H9 (cell line): ENCODE results near the gene DPH3. TPM values are rescaled to one million over a fixed set of nuclear protein-coding genes. Genes with fewer than 3 reads are reported as not detected.

Experiments
- DNase-seq: peaks from one replicate; pipeline ENCODE4 v3.0.0-alpha.2; 2017
- H2AFZ ChIP-seq: one replicate; pipeline ENCODE4 v1.6.1; 2013; ENCODE audit warnings: mild to moderate bottlenecking, low read length, control low read depth, moderate library complexity
- H2AK5ac ChIP-seq: 2 replicates; pipeline ENCODE4 v1.6.1; 2013; ENCODE audit warnings: low read length, control low read depth, mixed read lengths; ENCODE audit not compliant: insufficient read length
- H2BK120ac ChIP-seq: one replicate; pipeline ENCODE4 v1.6.1; 2013; ENCODE audit warnings: low read depth, mild to moderate bottlenecking, low read length, control low read depth, inconsistent platforms; ENCODE audit not compliant: poor library complexity, severe bottlenecking
- H2BK12ac ChIP-seq: 2 replicates; pipeline ENCODE4 v1.6.1; 2013; ENCODE audit warnings: low read length, control low read depth, mixed read lengths, low read depth; ENCODE audit not compliant: insufficient read length
- H2BK15ac ChIP-seq: 2 replicates; pipeline ENCODE4 v1.6.1; 2013; ENCODE audit warnings: low read depth, low read length, control low read depth
- H2BK20ac ChIP-seq: one replicate; pipeline ENCODE4 v1.6.1; 2013; ENCODE audit warnings: low read depth, mild to moderate bottlenecking, low read length, control low read depth, inconsistent platforms; ENCODE audit not compliant: poor library complexity, severe bottlenecking
- H2BK5ac ChIP-seq: 2 replicates; pipeline ENCODE4 v1.6.1; 2013; ENCODE audit warnings: low read length, control low read depth, mixed read lengths; ENCODE audit not compliant: insufficient read length
- H3K14ac ChIP-seq: 2 replicates; pipeline ENCODE4 v1.6.1; 2013; ENCODE audit warnings: low read length, control low read depth; ENCODE audit not compliant: insufficient read depth
- H3K18ac ChIP-seq: 2 replicates; pipeline ENCODE4 v1.6.1; 2013; ENCODE audit warnings: low read depth, mild to moderate bottlenecking, mixed read lengths, low read length, control low read depth; ENCODE audit not compliant: insufficient read length
- H3K23ac ChIP-seq: 2 replicates; pipeline ENCODE4 v1.6.1; 2013; ENCODE audit warnings: low read length, control low read depth, mixed read lengths, low read depth; ENCODE audit not compliant: insufficient read length
- H3K23me2 ChIP-seq: 2 replicates; pipeline ENCODE4 v1.6.1; 2013; ENCODE audit warnings: low read depth, mild to moderate bottlenecking, mixed read lengths, low read length, control low read depth; ENCODE audit not compliant: insufficient read length, poor library complexity, severe bottlenecking
- H3K27ac ChIP-seq: 2 replicates; pipeline ENCODE4 v1.5.1; 2013; ENCODE audit warnings: low read length, control low read depth, mixed read lengths, low read depth; ENCODE audit not compliant: insufficient read length
- H3K27me3 ChIP-seq: 2 replicates; pipeline ENCODE4 v1.6.1; 2013; ENCODE audit warnings: low read length, control low read depth, inconsistent platforms; ENCODE audit not compliant: insufficient read depth
- H3K4ac ChIP-seq: 2 replicates; pipeline ENCODE4 v1.6.1; 2013; ENCODE audit warnings: low read depth, mild to moderate bottlenecking, control low read depth, inconsistent platforms, low read length, moderate library complexity
- H3K4me1 ChIP-seq: 2 replicates; pipeline ENCODE4 v1.6.1; 2013; ENCODE audit warnings: low read length, control low read depth, inconsistent platforms; ENCODE audit not compliant: insufficient read depth
- H3K4me2 ChIP-seq: 2 replicates; pipeline ENCODE4 v1.6.1; 2013; ENCODE audit warnings: low read length, control low read depth, mixed read lengths; ENCODE audit not compliant: insufficient read length, insufficient read depth
- H3K56ac ChIP-seq: 2 replicates; pipeline ENCODE4 v1.6.1; 2013; ENCODE audit warnings: low read depth, mild to moderate bottlenecking, mixed read lengths, low read length, control low read depth; ENCODE audit not compliant: insufficient read length
- H3K79me1 ChIP-seq: 2 replicates; pipeline ENCODE4 v1.6.1; 2013; ENCODE audit warnings: low read depth, mild to moderate bottlenecking, moderate library complexity, low read length, control low read depth, inconsistent platforms; ENCODE audit not compliant: insufficient read depth, poor library complexity, severe bottlenecking
- H3K79me2 ChIP-seq: 2 replicates; pipeline ENCODE4 v1.6.1; 2013; ENCODE audit warnings: low read length, control low read depth, inconsistent platforms; ENCODE audit not compliant: insufficient read depth
- H3K9ac ChIP-seq: 2 replicates; pipeline ENCODE4 v1.6.1; 2013; ENCODE audit warnings: low read length, control low read depth, mixed read lengths; ENCODE audit not compliant: insufficient read length; ENCODE audit errors: extremely low read depth
- H3K9me3 ChIP-seq: one replicate; pipeline ENCODE4 v1.6.1; 2013; ENCODE audit warnings: low read depth, low read length, inconsistent platforms; ENCODE audit not compliant: control insufficient read depth
- H3T11ph ChIP-seq: one replicate; pipeline ENCODE4 v1.6.1; 2013; ENCODE audit warnings: mild to moderate bottlenecking, low read length, control low read depth, inconsistent platforms
- H4K20me1 ChIP-seq: one replicate; pipeline ENCODE4 v1.6.1; 2013; ENCODE audit not compliant: control insufficient read depth, insufficient read length, insufficient read depth
- H4K5ac ChIP-seq: 2 replicates; pipeline ENCODE4 v1.6.1; 2013; ENCODE audit warnings: low read depth, mild to moderate bottlenecking, mixed read lengths, low read length, control low read depth; ENCODE audit not compliant: insufficient read length
- H4K8ac ChIP-seq: replicated peaks from 2 replicates; pipeline ENCODE4 v1.6.1; 2013; ENCODE audit warnings: low read length, control low read depth, mixed read lengths, low read depth; ENCODE audit not compliant: insufficient read length
- H4K91ac ChIP-seq: 2 replicates; pipeline ENCODE4 v1.6.1; 2013; ENCODE audit warnings: low read depth, mild to moderate bottlenecking, moderate library complexity, mixed read lengths, low read length, control low read depth; ENCODE audit not compliant: insufficient read length
- H3K27ac Mint-ChIP-seq, 3 experiments: 2 replicates in 2 of 3; 3 replicates in 1 of 3; pipeline ENCODE4 v1.8.0; 2020 to 2021; ENCODE audit warnings: mixed read lengths in 3 of 3, mild to moderate bottlenecking in 1 of 3, moderate library complexity in 1 of 3
- H3K27me3 Mint-ChIP-seq: 2 replicates; pipeline ENCODE4 v1.8.0; 2021; ENCODE audit warnings: low read depth, mild to moderate bottlenecking, moderate library complexity, mixed read lengths
- H3K36me3 Mint-ChIP-seq, 3 experiments: 2 replicates in 2 of 3; 3 replicates in 1 of 3; pipeline ENCODE4 v1.8.0; 2020 to 2021; ENCODE audit warnings: low read depth in 3 of 3, mixed read lengths in 3 of 3; ENCODE audit not compliant: insufficient read depth in 1 of 3
- H3K4me1 Mint-ChIP-seq, 2 experiments: 2 replicates each; pipeline ENCODE4 v1.8.0; 2020; ENCODE audit warnings: mixed read lengths in 2 of 2
- H3K4me3 Mint-ChIP-seq, 2 experiments: 2 replicates in 1 of 2; 3 replicates in 1 of 2; pipeline ENCODE4 v1.8.0; 2020 to 2021; ENCODE audit warnings: mild to moderate bottlenecking in 2 of 2, mixed read lengths in 2 of 2, moderate library complexity in 1 of 2
- H3K9me3 Mint-ChIP-seq, 2 experiments: 2 replicates in 1 of 2; 3 replicates in 1 of 2; pipeline ENCODE4 v1.8.0; 2020; ENCODE audit warnings: mild to moderate bottlenecking in 2 of 2, mixed read lengths in 2 of 2, moderate library complexity in 1 of 2
- WGBS: extraction: QIAGEN DNeasy Blood & Tissue Kit; methylation state at CpG from one replicate; pipeline ENCODE4 v1.1.7; 2013; ENCODE audit warnings: missing lambda C conversion rate, low lambda C conversion rate, mixed read lengths; ENCODE audit not compliant: insufficient read length; ENCODE audit errors: extremely low coverage; 5-methylcytosine and 5-hydroxymethylcytosine counted together
- total RNA-seq: library from RNA; stranded (reverse); gene quantifications from 2 replicates; pipeline ENCODE4 v1.2.1, GENCODE V29; 2021
- TF ChIP-seq, protein P1 (sequence below): fragments of 200-600 bp; sonication (generic); conservative IDR thresholded peaks from 3 replicates; pipeline ENCODE4 v1.8.0; 2021; ENCODE audit warnings: antibody characterized with exemption, mild to moderate bottlenecking

Gene DPH3
- total RNA-seq, 1 experiment from 2014 or later = 36.2 TPM

DNA sequence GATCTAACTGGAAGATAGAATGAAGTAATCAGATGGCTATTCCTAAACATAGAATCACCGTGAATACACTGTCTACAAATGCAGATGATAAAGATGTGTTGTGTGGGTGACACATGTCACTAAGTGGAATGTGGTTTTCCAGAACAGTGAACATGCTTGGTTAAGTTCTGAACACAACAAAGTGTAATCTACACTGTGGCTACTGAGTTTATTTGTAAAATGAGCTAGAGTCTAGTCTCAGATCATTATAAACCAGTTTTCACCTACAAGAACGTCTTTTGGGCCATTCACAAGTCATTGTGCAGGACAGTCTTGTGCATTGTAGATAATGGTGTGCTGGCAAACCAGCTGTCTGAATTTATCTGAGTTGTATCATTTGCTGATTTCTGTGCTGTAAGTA is 35.6 kb upstream of the DPH3 start:
- peaks cover 37 to 46% (median 43%) of the 10 kb centered on the region in 3 experiments for H3K36me3 Mint-ChIP-seq
- DNase-seq = no peak
- no peak overlapping the region for H3K56ac ChIP-seq

More for the DNA sequence above, 35.6 kb upstream of the DPH3 start:
- Histone ChIP-seq H4K20me1 (no peaks in the 10 kb centered on the region), H2BK12ac (no peak overlapping the region), H3K27ac (no peak overlapping the region), H3K27me3 (no peaks in the 10 kb centered on the region), H3K9me3 (no peaks in the 10 kb centered on the region), H3K14ac (no peak overlapping the region), H3K79me2 (no peaks in the 10 kb centered on the region), H2AFZ (no peak overlapping the region), H4K5ac (no peak overlapping the region), H2AK5ac (no peak overlapping the region), H4K8ac (no peak overlapping the region), H2BK120ac (no peak overlapping the region), H3K23me2 (no peaks in the 10 kb centered on the region), H2BK5ac (no peak overlapping the region), H3K4me1 (peaks cover 20% of the 10 kb centered on the region; the same call in 1 of the 2 replicates), H2BK20ac (no peak overlapping the region), H3K18ac (no peak overlapping the region), H3K4me2 (no peak overlapping the region), H2BK15ac (no peak overlapping the region), H3K4ac (no peak overlapping the region), H4K91ac (no peak overlapping the region), H3T11ph (no peak overlapping the region), H3K9ac (no peak overlapping the region), H3K79me1 (no peaks in the 10 kb centered on the region), H3K23ac (no peak overlapping the region)
- Mint-ChIP-seq H3K9me3 (peaks cover 0 to 6% of the 10 kb centered on the region in 2 experiments; a peak in 4 of 5 replicates), H3K27ac (no peak overlapping the region), H3K27me3 (no peaks in the 10 kb centered on the region), H3K4me1 (peaks cover 36 to 38% of the 10 kb centered on the region in 2 experiments), H3K4me3 (no peak overlapping the region)
- TF ChIP-seq, protein P1, sequence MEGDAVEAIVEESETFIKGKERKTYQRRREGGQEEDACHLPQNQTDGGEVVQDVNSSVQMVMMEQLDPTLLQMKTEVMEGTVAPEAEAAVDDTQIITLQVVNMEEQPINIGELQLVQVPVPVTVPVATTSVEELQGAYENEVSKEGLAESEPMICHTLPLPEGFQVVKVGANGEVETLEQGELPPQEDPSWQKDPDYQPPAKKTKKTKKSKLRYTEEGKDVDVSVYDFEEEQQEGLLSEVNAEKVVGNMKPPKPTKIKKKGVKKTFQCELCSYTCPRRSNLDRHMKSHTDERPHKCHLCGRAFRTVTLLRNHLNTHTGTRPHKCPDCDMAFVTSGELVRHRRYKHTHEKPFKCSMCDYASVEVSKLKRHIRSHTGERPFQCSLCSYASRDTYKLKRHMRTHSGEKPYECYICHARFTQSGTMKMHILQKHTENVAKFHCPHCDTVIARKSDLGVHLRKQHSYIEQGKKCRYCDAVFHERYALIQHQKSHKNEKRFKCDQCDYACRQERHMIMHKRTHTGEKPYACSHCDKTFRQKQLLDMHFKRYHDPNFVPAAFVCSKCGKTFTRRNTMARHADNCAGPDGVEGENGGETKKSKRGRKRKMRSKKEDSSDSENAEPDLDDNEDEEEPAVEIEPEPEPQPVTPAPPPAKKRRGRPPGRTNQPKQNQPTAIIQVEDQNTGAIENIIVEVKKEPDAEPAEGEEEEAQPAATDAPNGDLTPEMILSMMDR = no peak
- WGBS = no CpG with 5 or more reads among the region's 2 CpGs
